ENCODE results near the gene ZBTB37. TPM values are rescaled to one million over a fixed set of nuclear protein-coding genes. Genes with fewer than 3 reads are reported as not detected.
"Not testable (repeated sequence)": the region's sequence is repeated elsewhere in the genome, so short reads cannot be mapped to it uniquely, and the experiment has no call there.

The ZBTB37 gene
- total RNA-seq, 2 experiments from 2014 or later = 15.1 to 16.0 TPM

DNA sequence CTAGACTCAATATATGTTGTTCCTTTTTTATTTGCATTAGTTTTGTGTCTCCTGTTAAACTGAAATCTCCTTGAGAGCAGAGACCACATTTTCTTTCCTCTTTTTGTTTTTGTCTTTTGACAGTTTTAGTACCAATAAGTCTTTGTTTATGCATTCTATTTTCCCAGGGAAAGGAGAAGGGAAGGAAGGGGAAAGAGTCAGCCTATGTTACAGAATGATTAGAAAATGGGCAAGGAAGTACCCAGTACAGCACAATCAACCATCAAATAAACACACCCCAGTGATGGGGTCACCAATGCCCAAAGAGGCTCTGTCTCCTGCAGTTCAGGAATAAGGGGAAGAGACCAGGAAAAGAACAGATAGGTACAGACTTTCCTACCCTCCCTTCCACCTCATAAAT is 10.1 kb downstream of the ZBTB37 start:
- no peak overlapping the region for H3K27ac Mint-ChIP-seq
- ATAC-seq (ENCODE audit: poor library complexity) (no peak), DNase-seq (no peak)
- H3K27me3 ChIP-seq (ENCODE audit: control insufficient read depth in 1 of 2, insufficient read depth in 2 of 2, low read length in 2 of 2) = no peaks in the 10 kb centered on the region
- TF ChIP-seq, protein P1, sequence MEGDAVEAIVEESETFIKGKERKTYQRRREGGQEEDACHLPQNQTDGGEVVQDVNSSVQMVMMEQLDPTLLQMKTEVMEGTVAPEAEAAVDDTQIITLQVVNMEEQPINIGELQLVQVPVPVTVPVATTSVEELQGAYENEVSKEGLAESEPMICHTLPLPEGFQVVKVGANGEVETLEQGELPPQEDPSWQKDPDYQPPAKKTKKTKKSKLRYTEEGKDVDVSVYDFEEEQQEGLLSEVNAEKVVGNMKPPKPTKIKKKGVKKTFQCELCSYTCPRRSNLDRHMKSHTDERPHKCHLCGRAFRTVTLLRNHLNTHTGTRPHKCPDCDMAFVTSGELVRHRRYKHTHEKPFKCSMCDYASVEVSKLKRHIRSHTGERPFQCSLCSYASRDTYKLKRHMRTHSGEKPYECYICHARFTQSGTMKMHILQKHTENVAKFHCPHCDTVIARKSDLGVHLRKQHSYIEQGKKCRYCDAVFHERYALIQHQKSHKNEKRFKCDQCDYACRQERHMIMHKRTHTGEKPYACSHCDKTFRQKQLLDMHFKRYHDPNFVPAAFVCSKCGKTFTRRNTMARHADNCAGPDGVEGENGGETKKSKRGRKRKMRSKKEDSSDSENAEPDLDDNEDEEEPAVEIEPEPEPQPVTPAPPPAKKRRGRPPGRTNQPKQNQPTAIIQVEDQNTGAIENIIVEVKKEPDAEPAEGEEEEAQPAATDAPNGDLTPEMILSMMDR (IDR thresholded peaks at IDR 0.05) = no peak
- peaks cover 74% of the 10 kb centered on the region for H3K36me3 Mint-ChIP-seq (ENCODE audit: low read depth)
- no peaks in the 10 kb centered on the region for H3K9me3 ChIP-seq (ENCODE audit: control insufficient read depth in 1 of 2, insufficient read depth in 1 of 2, low read length in 2 of 2)
- H3K27ac ChIP-seq (ENCODE audit: low read depth in 1 of 2, low read length in 2 of 2) = no peak overlapping the region
- H3K4me3 ChIP-seq (ENCODE audit: low read length) = no peak overlapping the region
- H3K4me1 Mint-ChIP-seq (ENCODE audit: low read depth) = peaks cover 11% of the 10 kb centered on the region
- no peaks in the 10 kb centered on the region for H3K9me3 Mint-ChIP-seq
- intact Hi-C loops (cut with DNase I, micrococcal nuclease) = no loop called here
- POLR2A ChIA-PET = interaction anchor here (2.8 kb wide), 1 partner anchor 10 kb away, joined by 9 read pairs; the partner anchor contains the start of gene ZBTB37
- H3K4me1 ChIP-seq (ENCODE audit: insufficient read depth, low read length) = no peaks in the 10 kb centered on the region
- CTCF ChIA-PET = no interaction called here
- H3K4me3 Mint-ChIP-seq = no peak overlapping the region
- H3K36me3 ChIP-seq (ENCODE audit: insufficient read depth, low read length) = peaks cover 37% of the 10 kb centered on the region
- H3K27me3 Mint-ChIP-seq = no peaks in the 10 kb centered on the region

DNA sequence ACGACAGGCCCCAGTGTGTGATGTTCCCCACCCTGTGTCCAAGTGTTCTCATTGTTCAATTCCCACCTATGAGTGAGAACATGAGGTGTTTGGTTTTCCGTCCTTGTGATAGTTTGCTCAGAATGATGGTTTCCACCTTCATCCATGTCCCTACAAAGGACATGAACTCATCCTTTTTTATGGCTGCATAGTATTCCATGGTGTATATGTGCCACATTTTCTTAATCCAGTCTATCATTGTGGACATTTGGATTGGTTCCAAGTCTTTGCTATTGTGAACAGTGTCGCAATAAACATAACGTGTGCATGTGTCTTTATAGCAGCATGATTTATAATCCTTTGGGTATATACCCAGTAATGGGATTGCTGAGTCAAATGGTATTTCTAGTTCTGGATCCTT is 12.9 kb downstream of the ZBTB37 start:
- DNase-seq; H3K27me3 ChIP-seq (ENCODE audit: control insufficient read depth in 1 of 2, insufficient read depth in 2 of 2, low read length in 2 of 2); H3K9me3 Mint-ChIP-seq; H3K27ac ChIP-seq (ENCODE audit: low read depth in 1 of 2, low read length in 2 of 2); H3K4me1 Mint-ChIP-seq (ENCODE audit: low read depth); H3K4me3 Mint-ChIP-seq; H3K4me3 ChIP-seq (ENCODE audit: low read length); H3K27ac Mint-ChIP-seq; H3K4me1 ChIP-seq (ENCODE audit: insufficient read depth, low read length); H3K9me3 ChIP-seq (ENCODE audit: control insufficient read depth in 1 of 2, insufficient read depth in 1 of 2, low read length in 2 of 2); CTCF ChIA-PET; ATAC-seq (ENCODE audit: poor library complexity); POLR2A ChIA-PET; intact Hi-C loops (cut with DNase I, micrococcal nuclease); H3K27me3 Mint-ChIP-seq: not testable (repeated sequence)
- peaks cover 72% of the 10 kb centered on the region for H3K36me3 Mint-ChIP-seq (ENCODE audit: low read depth)
- peaks cover 39% of the 10 kb centered on the region for H3K36me3 ChIP-seq (ENCODE audit: insufficient read depth, low read length)

GRCh38 chr1:173884701-173885100 is 16.5 kb downstream of the ZBTB37 start:
- intact Hi-C loops (cut with DNase I, micrococcal nuclease) = no loop called here
- CTCF ChIA-PET = no interaction called here

More at GRCh38 chr1:173884701-173885100, 16.5 kb downstream of the ZBTB37 start:
- H3K36me3 Mint-ChIP-seq (ENCODE audit: low read depth) = peaks cover 72% of the 10 kb centered on the region
- H3K4me1 Mint-ChIP-seq (ENCODE audit: low read depth) = peaks cover 27% of the 10 kb centered on the region
- POLR2A ChIA-PET = interaction anchor here (1.3 kb wide), 1 partner anchor 17 kb away, joined by 3 read pairs; the partner anchor contains the start of genes GAS5 and ZBTB37
- H3K27ac Mint-ChIP-seq = no peak overlapping the region
- no peak overlapping the region for H3K4me3 ChIP-seq (ENCODE audit: low read length)
- H3K36me3 ChIP-seq (ENCODE audit: insufficient read depth, low read length) = peaks cover 25% of the 10 kb centered on the region
- H3K4me3 Mint-ChIP-seq = no peak overlapping the region
- ATAC-seq (ENCODE audit: poor library complexity) (no peak), DNase-seq (no peak)
- H3K27me3 ChIP-seq (ENCODE audit: control insufficient read depth in 1 of 2, insufficient read depth in 2 of 2, low read length in 2 of 2) = no peaks in the 10 kb centered on the region
- TF ChIP-seq, protein P1 (IDR thresholded peaks at IDR 0.05) = no peak
- no peaks in the 10 kb centered on the region for H3K9me3 Mint-ChIP-seq
- H3K9me3 ChIP-seq (ENCODE audit: control insufficient read depth in 1 of 2, insufficient read depth in 1 of 2, low read length in 2 of 2) = no peaks in the 10 kb centered on the region
- no peaks in the 10 kb centered on the region for H3K27me3 Mint-ChIP-seq
- H3K27ac ChIP-seq (ENCODE audit: low read depth in 1 of 2, low read length in 2 of 2) = no peak overlapping the region
- peaks cover 2% of the 10 kb centered on the region for H3K4me1 ChIP-seq (ENCODE audit: insufficient read depth, low read length)
